Panc1 (cell line): ENCODE measurements around the gene PPP1R7.

Experiments used
- CTCF ChIP-seq: fragments of 450-650 bp; IDR thresholded peaks from 2 replicates; pipeline ENCODE4 v1.5.1; 2017; ENCODE audit warnings: mild to moderate bottlenecking
- POLR2AphosphoS5 ChIP-seq: IDR thresholded peaks from 2 replicates; pipeline ENCODE4 v1.6.1; 2012; ENCODE audit warnings: mild to moderate bottlenecking, low read depth, low read length, moderate library complexity
- SIN3A ChIP-seq: IDR thresholded peaks from 2 replicates; pipeline ENCODE4 v1.6.1; 2012; ENCODE audit warnings: low read depth, mild to moderate bottlenecking, low read length, moderate library complexity, borderline replicate concordance; ENCODE audit not compliant: insufficient read depth
- TF ChIP-seq, protein P1 (sequence below), 2 experiments: IDR thresholded peaks; 2 replicates each; pipeline ENCODE4 v1.6.1; 2011 to 2012; ENCODE audit warnings: low read depth in 2 of 2, control low read depth in 1 of 2, low read length in 1 of 2, mild to moderate bottlenecking in 1 of 2, moderate library complexity in 1 of 2; ENCODE audit not compliant: insufficient read depth in 1 of 2

DNA sequence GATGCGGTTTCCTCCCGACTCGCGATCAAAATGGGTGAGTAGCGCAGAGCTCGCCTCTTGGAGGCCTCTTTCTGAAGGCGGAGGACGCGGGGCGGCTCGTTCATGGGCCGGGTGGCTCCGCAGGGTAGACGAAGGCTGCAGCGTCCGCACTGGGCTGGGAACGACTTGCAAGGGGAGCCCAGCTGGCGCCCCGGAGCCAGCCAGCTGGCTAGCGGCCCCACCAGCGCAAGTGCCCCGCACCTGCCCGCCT, 667 bp upstream of the PPP1R7 start:
- no peak for TF ChIP-seq CTCF
- TF ChIP-seq POLR2AphosphoS5: no peak
- TF ChIP-seq SIN3A: 0 out of 2 replicates have a peak, but pooled peaks have one; percentile 9
- TF ChIP-seq, protein P1, sequence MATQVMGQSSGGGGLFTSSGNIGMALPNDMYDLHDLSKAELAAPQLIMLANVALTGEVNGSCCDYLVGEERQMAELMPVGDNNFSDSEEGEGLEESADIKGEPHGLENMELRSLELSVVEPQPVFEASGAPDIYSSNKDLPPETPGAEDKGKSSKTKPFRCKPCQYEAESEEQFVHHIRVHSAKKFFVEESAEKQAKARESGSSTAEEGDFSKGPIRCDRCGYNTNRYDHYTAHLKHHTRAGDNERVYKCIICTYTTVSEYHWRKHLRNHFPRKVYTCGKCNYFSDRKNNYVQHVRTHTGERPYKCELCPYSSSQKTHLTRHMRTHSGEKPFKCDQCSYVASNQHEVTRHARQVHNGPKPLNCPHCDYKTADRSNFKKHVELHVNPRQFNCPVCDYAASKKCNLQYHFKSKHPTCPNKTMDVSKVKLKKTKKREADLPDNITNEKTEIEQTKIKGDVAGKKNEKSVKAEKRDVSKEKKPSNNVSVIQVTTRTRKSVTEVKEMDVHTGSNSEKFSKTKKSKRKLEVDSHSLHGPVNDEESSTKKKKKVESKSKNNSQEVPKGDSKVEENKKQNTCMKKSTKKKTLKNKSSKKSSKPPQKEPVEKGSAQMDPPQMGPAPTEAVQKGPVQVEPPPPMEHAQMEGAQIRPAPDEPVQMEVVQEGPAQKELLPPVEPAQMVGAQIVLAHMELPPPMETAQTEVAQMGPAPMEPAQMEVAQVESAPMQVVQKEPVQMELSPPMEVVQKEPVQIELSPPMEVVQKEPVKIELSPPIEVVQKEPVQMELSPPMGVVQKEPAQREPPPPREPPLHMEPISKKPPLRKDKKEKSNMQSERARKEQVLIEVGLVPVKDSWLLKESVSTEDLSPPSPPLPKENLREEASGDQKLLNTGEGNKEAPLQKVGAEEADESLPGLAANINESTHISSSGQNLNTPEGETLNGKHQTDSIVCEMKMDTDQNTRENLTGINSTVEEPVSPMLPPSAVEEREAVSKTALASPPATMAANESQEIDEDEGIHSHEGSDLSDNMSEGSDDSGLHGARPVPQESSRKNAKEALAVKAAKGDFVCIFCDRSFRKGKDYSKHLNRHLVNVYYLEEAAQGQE (IDR thresholded peaks at IDR 0.05; ENCODE audit: insufficient read depth in 1 of 2, low read depth in 2 of 2, low read length in 1 of 2): no peak
